Middle frontal gyrus (tissue), 1 donor: Measurements from ENCODE around the gene TRPV4.

Source experiments
- DNase-seq: peaks from one replicate; pipeline ENCODE4 v3.0.0-alpha.2; 2015; ENCODE audit warnings: low spot score; ENCODE audit errors: extremely low spot score

TRPV4 gene

DNA sequence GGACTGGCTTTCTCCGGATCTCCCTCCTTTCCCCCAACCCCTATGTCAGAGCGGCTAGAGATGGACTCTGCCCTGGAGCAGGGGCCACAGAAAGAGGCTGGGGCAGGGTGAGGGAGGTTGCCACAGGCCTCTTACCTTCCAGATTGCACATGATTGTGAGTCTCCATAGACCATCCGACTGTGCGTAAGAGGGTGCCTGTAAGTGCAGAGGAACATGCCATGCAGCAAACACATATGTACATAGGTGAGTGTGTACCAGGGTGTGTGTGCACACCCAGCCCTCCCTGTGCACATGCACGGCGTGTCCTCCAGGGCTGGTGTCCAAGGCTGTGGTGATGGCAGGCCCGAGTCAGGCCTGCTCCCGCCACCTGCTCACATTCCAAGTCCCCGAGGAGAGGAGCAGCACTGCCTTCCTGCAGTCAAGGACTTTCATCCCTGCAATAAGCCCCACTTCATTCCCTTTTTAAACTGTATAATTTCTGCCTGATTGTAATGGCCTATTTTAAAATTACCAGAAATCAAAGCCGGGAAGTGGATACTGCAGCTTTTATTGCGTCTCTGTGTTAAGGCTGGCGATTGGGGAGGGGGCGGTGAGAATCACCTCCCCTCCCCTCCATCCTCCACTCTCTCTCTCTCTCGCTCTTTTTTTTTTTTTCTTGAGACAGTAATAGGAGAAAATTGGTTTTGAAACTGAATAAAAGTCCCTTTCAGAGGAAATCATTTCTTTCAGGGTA, 91.1 kb downstream of the TRPV4 start:
- DNase-seq, result no peak

- no peak for DNase-seq
Observed at GRCh38 chr12:109741286-109741969, 91.8 kb downstream of the TRPV4 start.

GRCh38 chr12:109740694-109741245, 92.4 kb downstream of the TRPV4 start:
- no peak for DNase-seq

DNA sequence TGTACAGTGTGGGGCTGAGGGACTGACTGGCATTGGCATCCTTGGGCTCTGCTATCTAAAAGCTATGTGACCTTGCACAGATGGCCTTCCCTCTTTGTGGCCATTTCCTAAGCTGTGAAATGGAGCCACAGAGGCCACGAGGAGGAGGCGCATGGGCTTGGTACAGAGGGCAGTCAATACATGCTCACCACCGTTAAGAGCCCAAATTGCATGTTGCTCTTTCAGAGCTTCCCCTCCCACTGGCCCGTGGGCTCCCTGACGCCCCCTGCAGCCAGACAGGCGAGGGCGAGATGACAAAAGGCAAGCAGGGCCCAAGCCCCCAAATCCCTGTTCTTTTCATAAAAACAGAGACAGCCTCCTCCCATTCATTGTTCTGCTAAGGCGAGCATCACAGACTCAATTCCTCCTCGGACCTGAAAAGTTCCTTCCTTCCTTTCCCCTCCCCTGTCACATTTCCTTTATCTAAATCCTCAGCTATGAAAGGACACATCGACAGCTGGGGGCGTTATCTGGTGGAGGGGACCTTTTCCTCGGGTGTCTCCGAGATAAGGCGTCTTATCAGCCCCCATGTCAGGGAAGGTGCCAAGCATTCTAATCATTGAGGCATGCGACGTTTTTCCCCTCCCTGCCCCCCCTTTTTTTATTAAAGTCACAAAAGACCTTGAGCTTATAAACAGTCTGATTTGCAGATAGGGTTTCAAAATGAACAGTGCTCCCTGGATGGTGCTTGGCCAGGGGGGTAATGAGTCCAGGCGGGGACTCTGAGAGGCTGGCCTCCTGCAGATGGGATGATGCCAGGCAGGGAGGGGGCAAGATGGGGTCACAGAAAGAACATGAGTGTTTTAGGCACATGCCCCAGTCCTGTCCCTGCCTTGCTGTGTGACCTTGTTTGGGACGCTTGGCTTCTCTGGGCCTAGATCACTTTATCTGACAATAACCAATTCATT, 93.2 kb downstream of the TRPV4 start:
- DNase-seq, result no peak

- no peak for DNase-seq
Observed at GRCh38 chr12:109738878-109739665, 94.1 kb downstream of the TRPV4 start.

GRCh38 chr12:109738209-109738608, 95.0 kb downstream of the TRPV4 start:
- no peak for DNase-seq

GRCh38 chr12:109737631-109738030, 95.6 kb downstream of the TRPV4 start:
- DNase-seq, result no peak

DNA sequence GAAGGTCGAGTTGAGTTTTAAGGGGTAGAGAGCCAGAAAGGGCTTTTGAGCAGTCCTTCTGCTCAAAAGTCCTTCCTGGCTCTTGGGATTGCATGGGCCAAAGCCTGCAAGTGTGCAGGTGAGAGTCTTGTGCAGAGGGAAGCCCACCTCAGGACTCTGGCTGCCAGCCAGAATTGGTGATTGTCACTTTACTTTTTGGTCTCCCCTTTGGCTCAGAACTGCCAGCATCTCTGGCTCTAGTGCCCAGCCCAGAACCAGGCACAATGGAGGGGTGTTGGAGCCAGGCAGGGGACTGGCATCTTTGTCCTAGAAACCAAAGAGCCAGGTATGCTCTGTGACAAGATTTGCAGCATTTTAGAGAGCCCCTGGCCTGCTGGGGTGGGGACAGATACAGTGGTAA, 96.1 kb downstream of the TRPV4 start:
- DNase-seq, result no peak

- no peak for DNase-seq
Observed at GRCh38 chr12:109736552-109737108, 96.6 kb downstream of the TRPV4 start.

DNA sequence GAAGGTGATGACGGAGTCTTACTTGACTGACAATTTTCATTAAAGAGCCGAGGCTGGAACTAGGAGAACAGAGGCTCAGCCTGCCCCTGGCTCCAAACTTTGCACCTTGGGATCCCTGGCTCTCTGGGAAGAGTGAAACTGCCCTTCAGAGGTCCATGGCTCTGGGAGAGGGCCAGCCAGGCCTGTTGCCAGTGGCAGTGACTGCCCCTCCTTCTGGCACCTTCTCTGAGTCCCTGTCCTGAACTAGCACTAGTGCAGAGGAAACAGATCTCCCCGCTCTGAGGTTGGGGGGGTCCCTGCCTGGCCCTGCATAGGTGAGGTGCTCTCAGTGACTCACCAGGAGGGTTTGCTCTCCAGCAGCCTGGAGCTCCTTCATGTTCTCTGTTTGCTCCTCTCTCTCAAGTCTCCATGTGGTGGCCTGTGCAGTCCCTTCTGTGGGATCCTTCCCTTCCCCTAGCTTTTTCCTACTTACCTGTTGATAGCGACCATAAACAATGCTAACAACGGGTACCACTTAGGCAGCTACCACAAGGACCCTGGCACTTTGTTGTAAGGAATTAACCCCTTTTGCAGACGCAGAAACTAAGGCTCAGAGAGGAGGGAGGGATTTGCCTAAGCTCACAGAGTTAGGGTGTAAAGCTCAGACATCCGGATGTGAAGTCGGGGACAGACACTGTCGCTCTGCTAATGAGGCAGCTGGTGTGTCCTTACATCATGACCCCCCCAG, 97.2 kb downstream of the TRPV4 start:
- DNase-seq, result no peak

GRCh38 chr12:109735051-109735521, 98.1 kb downstream of the TRPV4 start:
- no peak for DNase-seq

GRCh38 chr12:109734219-109735000, 98.8 kb downstream of the TRPV4 start:
- no peak for DNase-seq
